Bronchial epithelial cell (primary cell): ENCODE measurements around the gene NTSR1. TPM values are rescaled to one million over a fixed set of nuclear protein-coding genes. Genes with fewer than 3 reads are reported as not detected.

ENCODE experiments used
- DNase-seq: peaks from one replicate; pipeline ENCODE4 v3.0.0-alpha.2; 2010; ENCODE audit warnings: low read depth
- FAIRE-seq: peaks from 2 replicates; lab custom pipeline; 2011; peaks lifted over from hg19 to GRCh38; lab: Jason Lieb, UNC
- H3K27me3 ChIP-seq: 2 replicates; pipeline ENCODE4 v1.5.1; 2011; ENCODE audit warnings: low read length; ENCODE audit not compliant: control insufficient read depth, insufficient read depth
- H3K36me3 ChIP-seq: 2 replicates; pipeline ENCODE4 v1.5.1; 2011; ENCODE audit warnings: low read length; ENCODE audit not compliant: control insufficient read depth, insufficient read depth
- H3K4me3 ChIP-seq: 2 replicates; pipeline ENCODE4 v1.5.1; 2011; ENCODE audit warnings: mild to moderate bottlenecking, low read depth, low read length, control low read depth
- CTCF ChIP-seq: IDR thresholded peaks from 2 replicates; pipeline ENCODE4 v1.5.1; 2011; ENCODE audit warnings: mild to moderate bottlenecking, moderate library complexity, low read length, control low read depth, inconsistent platforms; ENCODE audit not compliant: insufficient read depth, severe bottlenecking
- total RNA-seq: library from RNA; depleted of rRNA; stranded (reverse); fragments of >200 nt; gene quantifications from 2 replicates; pipeline ENCODE4 v1.2.1, GENCODE V29; 2014

NTSR1 gene
- total RNA-seq, 1 donor from 2014 or later = not detected

GRCh38 chr20:62784497-62784896, 75.9 kb downstream of the NTSR1 start:
- no peak for TF ChIP-seq CTCF
- Histone ChIP-seq H3K4me3 (no peak overlapping the region), H3K27me3 (peaks cover 12% of the 10 kb centered on the region), H3K36me3 (no peaks in the 10 kb centered on the region)
- FAIRE-seq (no peak), DNase-seq (no peak)

DNA sequence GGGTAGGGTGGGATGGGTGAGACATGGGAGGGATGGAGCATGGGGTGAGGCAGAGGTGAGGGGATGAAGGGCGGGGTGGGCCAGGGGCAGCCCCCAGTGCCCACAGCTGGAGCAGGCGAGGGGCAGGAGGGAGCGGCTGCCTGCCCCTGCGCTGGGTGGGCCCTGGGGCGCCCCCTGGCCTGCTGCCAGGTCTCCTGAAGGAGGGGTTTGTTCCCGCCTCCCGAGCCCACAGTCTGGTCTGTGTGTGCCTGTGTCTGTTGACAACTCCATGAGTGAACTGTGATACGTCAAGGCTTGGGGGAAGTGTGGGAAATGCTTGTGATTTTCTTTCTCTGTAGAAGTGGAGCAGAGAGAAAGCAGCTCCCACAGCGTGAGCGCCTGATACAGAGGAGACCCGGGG, 76.8 kb downstream of the NTSR1 start:
- Histone ChIP-seq H3K4me3 (no peak overlapping the region), H3K27me3 (peaks cover 12% of the 10 kb centered on the region), H3K36me3 (no peaks in the 10 kb centered on the region)
- TF ChIP-seq CTCF = no peak
- DNase-seq (no peak), FAIRE-seq (no peak)

DNA sequence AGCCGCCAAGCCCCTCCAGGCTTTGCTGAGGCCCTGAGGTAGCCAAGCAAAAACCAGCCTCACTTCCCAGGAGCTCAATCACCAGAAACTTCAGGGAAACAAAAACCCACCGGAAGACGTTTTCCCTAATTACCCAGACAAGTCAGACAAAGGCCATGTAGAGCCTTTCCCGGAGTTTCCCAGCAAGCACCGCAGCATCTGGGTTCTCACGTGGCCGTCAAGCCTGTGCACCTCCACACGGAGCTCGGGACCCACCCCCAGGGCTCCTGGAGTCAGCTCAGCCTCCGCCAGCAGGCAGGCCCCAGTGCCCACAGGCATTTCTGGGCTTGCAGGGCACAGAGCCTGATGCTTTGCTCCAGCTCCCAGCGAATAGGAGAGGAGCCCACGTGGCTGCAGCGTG, 77.5 kb downstream of the NTSR1 start:
- FAIRE-seq = no peak
- no peak overlapping the region for H3K4me3 ChIP-seq

GRCh38 chr20:62787321-62787720, 78.7 kb downstream of the NTSR1 start:
- TF ChIP-seq CTCF = no peak
- no peak for DNase-seq

More for the DNA sequence above, 77.5 kb downstream of the NTSR1 start:
- TF ChIP-seq CTCF = no peak
- Histone ChIP-seq H3K36me3 (no peaks in the 10 kb centered on the region), H3K27me3 (peaks cover 12% of the 10 kb centered on the region)
- DNase-seq = no peak

DNA sequence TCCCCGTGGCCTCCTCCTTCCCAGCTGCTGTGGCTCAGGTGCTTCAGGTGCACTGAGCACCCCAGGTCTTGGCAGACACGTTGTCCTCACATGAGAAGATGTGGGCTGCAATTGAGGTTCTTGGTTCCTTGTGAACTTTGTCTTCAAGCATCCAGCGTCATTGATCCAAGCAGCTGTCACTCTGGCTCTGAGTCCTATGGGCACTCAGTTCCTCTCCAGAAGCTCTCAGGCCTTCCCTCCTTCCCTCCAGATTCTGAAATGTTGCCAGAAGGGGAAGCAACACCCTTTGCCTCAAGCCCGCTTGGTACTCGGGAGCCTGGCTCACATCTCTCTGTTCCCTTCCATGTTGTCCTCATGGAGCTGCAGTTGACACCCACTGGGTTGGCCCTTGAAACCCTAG, 79.2 kb downstream of the NTSR1 start:
- FAIRE-seq (no peak), DNase-seq (no peak)
- H3K4me3 ChIP-seq = no peak overlapping the region
- no peaks in the 10 kb centered on the region for H3K36me3 ChIP-seq
- H3K27me3 ChIP-seq = peaks cover 12% of the 10 kb centered on the region
- TF ChIP-seq CTCF = no peak

More at GRCh38 chr20:62787321-62787720, 78.7 kb downstream of the NTSR1 start:
- H3K27me3 ChIP-seq = peaks cover 12% of the 10 kb centered on the region
- no peaks in the 10 kb centered on the region for H3K36me3 ChIP-seq
- H3K4me3 ChIP-seq = no peak overlapping the region
- FAIRE-seq = no peak

DNA sequence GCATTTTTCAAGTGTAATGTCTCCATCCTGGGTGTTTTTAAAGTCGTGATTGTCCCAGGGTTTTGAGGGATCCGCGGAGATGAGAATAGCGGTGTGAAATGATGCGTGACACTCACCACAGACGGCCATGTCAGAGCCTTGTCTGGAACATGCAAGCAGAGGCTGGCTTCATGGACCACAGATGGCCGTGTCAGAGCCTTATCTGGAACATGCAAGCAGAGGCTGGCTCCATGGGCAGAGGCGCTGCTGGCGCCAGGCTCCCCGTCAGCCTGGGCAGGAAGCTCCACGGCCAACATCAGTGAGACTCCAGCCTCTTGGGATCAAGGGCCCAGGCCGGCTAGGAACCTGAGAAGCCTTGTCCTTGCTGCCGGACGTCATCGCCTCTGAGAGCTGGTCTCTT, 80.0 kb downstream of the NTSR1 start:
- no peak for TF ChIP-seq CTCF
- no peak for FAIRE-seq
- H3K27me3 ChIP-seq = peaks cover 12% of the 10 kb centered on the region
- no peak for DNase-seq
- H3K36me3 ChIP-seq = no peaks in the 10 kb centered on the region
- no peak overlapping the region for H3K4me3 ChIP-seq
